CD4-positive, alpha-beta T cell treated with Interleukin-4 for 1 hour (primary cell): ENCODE data around the gene PBX1.

ENCODE experiments used
- DNase-seq, 2 donors: peaks; one replicate each; pipeline ENCODE4 v3.0.0-alpha.2; 2020 to 2022

PBX1 gene

DNA sequence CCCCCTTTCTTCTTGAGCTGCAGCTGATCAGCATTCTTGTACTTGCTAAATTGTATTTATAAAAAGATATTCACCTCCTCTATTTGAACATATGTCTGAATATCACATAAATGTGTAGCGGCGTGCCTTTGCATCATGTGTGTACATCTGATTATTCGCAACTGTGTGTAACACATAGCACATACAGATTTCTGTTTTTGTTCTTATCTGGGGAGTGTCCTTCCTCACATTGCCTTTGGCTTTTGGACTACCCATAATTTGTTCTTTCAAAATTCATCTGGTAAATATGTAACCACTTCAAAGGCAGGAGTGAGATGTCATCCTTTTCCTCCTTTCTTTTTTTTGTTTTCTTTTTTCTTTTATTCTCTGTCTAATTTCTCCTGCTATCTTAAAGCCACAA lies 113.6 kb downstream of the PBX1 start:
- DNase-seq, result no peak

DNA sequence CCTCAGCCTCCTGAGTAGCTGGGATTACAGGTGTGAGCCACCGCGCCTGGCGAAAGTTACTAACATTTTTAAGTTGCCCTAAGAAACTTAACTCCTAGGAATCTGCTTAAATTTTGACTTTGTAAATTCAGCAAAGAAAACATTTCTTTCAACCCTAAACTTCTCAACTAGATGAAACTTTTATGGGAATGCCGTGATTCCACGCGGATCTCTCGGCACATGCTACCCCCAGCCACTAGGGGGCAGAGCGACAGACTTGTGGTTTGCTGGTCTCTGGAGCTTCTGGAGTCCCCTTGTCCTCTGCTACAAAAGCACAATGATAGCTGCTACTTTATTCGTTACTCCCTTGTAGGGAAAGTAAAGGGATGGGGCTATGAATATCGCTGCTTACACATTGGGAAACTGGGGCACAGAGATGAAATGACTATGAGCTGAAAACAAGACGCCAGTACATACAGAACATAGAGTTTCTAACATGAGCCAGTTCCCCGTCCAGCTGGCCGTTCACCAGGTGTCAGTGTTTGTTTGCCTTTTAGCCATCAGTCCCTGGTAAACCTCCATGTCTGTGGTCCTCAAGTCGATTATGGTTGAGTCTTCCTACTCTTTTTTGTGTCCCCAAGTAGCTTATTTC lies 114.7 kb downstream of the PBX1 start:
- DNase-seq, result no peak

DNA sequence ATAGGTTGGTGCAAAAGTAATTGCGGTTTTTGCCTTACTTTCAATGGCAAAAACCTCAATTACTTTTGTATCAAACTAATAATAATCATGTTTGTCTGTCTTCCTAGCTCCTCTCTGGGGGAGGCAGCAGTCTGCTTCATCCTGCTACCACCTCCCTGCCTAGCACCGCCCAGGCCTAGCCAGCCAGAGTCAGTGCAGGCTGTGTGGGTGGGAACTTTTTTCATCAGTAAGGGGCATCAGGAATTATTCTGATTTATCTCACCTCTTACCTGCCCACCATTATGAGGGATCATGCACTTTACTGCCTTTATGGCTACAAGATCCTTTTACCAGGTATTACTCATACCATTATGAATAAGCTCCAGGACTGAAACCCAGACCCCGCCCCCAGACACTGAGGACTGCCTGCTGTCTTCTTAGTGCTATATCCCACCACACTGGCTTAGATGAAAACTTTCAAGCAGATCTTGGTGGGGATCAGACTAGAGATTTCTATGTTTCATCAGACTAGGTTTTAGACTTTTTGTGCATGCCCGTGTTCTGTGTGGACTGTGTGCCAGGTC lies 116.4 kb downstream of the PBX1 start:
- DNase-seq, result no peak

DNA sequence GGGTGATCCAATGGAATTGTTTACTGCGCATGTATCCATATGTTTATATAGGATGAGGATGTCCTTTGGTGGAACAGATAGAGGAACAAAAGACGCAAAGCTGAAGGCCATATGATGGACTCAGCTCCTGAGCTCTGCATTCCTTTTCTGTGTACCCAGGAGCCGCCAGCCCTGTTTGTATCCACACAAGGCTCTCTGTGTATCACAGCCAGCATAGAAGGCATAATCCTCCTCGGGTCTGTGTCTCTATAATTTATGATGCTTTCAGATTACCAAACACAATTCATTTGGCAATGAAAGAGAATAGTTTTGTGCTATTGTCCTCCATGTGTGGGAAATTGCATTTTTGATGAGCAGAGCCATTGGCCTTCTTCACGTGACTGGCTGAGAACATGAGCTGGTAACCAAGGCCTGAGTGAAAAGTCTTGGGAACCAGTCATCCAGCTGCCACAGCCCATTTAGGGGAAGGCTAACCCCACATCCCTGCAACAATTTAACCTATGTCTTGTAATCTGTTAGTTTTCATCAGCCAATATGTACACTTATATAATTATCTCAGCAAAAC lies 119.2 kb downstream of the PBX1 start:
- DNase-seq, result no peak

DNA sequence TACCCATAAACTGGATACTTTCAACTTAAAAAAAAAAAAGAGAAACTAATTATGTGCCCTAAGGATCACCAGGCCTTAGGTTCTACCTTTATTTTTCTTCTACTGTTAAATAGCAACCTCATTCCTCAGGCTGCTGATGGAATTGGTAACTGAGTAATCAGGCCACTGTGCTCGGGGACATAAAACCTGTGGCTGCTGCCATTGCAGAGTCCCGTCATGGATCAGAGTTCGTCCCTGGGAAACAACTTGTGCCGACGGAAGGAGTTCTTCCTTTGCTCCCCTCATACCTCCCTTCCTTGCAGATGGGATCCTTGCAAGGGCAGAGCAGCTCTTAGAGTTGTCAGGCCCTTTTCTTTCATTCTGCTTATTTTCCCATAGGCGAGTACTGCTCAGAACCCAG lies 123.6 kb downstream of the PBX1 start:
- no peak for DNase-seq

DNA sequence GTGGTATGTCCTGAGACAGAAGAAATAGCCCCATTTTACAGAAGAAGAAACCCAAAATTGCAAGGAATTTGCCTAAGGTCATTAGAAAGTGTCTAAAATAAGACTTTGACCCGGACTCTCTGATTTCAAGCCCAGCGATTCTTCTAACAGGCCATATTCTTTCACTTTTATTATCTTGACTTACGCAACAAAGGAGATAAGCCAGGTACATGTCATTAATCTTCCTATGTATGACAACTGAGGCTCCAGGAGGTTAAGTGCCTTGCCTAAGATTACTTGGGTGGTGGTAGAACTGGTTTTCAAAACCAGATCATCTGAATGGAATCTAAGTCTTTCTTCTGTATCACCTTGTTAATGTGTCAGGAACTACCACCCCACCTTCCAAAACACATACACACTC lies 124.3 kb downstream of the PBX1 start:
- DNase-seq, result no peak

DNA sequence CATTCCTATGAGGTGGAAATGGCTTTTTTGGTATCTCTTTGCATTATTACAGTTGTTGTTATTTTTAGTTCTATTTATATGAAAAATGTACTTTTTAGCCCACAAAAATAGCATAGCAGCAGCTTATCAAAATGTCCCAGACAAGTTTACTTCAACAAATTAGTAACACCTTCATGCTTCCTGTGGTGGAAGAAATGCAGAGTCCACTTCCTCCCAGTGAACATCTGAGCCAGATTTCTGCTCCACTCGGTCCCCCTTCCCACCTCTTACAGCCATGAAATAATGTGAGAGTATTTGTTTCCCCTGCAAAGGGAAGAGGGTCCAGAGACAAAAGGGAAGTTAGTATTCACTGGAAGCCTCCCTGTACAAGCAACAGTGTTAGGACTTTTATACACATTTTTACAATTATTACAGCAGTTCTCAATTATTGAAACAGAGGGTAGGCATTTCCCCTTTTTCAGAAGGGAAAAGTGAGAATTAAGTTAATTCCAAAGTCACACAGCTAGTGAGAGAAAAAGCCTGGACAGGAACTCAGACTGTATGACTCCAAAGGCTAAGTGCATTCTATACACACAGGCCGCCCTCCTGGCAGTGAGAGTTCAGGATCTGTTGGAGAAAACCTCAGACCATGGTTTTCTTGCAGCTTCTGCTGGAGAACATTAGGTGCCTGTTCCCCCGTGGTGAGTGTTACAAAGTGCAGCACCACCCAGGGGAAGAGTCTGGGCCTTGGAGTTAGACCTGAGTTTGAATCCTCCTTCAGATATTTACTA lies 126.5 kb downstream of the PBX1 start:
- DNase-seq, result no peak

DNA sequence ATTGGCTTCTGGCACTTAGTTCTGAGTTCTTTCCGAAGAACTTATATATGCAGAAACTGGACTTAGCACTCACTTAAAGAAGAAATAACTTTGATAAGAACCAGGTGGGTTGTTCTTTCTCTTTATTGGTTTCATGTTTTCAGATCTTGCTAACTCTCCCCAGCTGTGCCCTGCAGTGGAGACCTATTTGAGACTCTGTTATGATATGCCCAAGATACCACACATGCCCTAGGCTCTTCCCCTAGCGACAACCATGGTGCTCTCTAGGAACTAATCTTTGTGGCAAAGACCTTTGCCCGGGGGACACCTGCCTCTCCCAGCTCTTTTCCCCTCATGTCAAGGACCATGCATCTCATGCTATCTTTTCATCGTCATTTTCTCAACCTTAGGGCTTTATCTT lies 128.8 kb downstream of the PBX1 start:
- no peak for DNase-seq

DNA sequence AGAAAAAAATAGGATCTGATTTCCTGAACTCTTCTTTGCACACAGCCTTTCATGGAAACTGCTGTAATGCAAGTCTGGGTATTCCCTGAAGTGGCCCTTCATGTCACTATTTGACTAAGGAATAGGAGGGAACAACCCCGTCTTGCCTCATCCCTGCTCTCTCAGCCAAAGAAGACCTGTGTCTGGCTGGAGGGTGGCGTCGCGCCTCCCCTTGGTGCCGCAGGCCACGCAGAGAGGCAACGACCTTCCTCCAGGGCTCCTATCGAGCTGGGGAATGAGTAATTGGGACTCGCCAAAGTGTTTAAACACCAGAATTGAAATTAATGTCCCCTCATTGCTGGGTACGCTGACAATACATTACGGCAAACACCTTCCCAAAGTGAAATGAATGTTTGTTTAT lies 129.8 kb downstream of the PBX1 start:
- no peak for DNase-seq

DNA sequence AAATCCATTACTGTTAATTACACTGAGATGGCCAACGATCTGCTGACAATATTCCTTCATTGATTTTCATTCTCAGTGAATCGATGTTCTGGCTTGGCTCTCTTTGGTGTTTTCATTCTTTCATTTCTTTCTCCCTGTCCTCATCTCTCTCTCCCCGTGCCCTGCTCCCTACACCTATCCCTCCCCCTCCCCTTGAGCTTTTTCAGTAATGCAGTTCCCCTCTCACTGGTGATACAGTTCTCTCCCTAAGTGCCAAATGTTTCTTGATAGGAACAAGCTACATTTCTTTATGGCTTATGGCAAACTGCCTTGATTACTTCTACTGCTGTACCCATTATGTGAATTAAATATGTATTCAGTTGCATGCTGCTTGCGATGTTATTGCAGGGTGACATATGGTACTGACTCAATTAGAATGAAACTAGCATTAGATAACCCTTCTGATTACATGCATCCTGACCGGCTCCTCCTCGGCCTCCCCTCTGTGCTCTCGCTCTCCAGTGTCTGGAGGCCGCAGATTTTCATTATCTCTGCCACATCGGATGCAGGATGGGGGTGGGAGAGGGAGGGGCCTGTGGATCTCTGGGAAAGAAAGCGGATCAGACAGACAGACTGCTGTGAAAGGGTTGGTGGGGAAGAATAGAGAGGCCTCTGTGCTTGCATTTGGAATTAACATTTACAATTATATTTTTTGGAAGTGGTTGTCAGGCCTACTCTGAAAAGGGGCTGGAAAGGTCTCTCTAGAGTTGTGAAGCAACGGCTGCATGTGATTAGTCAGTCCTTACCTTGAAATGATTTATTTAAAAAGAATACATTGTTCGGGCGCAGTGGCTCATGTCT lies 130.9 kb downstream of the PBX1 start:
- DNase-seq, result no peak

DNA sequence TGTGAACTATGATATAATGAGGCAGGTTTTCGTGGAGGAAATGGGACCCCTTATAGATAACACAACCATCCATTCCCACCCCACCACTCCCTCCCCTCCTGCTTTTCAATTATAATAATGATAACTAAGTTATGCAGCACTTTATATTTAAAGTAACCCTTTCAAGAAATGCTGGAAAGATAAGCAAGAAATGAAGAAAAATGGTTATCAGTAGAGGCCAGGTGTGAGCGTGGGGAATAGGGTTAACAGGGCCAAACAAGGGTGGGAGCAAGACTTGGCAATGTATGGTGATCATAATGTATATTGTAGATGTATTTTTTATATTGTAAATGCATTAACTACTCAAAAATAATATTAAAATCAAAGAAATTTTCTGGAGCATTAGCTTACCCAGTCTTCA lies 133.4 kb downstream of the PBX1 start:
- no peak for DNase-seq

DNA sequence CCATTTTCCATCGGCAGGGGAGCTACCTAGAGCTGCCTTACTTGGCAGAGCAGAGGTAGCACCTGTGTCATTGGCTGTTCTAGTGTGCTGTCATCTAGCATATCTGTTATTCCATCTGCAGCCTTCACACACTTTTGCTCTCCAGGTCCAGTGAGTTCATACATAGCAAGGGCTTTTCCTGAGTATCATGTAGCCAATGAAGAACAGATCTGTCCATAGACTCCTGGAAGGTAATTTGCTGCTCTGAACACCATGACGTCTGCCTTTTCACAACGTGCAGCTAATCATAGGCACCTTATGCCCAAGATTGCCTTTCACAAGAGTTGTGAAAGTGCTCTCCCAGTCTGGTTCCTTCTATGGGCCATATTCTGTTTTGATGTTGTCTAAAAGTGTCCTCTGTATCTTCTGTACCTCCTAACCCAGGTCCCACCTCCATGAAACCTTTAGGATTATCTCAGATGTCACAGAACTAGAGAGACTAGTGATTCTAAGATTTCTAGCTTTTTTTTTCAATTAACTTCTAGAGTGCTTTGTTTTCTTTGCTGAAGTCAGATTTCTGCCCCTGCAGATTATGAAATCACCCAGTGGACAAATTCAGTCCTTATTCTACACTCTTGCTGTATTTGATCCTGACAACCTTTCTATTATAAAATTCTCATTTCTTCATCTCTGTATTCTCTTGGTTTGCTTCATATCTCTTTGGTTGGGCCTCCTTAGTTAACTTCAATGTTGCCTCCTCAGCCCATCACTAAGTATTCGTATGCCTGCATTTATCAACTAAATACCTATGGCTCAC lies 134.8 kb downstream of the PBX1 start:
- DNase-seq, result no peak

DNA sequence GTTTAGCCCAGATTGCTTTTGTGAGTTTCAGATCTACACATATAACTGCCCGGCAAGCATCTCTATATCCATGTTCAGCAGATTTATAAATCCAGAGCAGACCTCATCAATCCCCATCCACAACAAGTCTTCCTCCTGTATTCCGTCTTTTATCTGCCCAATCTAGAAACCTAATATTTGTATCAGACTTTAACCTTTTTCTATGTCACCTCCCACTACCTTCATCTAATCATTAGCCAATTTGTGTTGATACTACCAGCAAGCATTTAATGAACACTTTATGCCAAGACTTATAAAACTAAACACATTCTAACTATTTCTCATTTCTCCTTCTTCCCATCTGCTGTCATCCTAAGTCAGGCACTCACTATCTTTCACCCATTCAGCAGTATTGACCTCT lies 135.5 kb downstream of the PBX1 start:
- no peak for DNase-seq

DNA sequence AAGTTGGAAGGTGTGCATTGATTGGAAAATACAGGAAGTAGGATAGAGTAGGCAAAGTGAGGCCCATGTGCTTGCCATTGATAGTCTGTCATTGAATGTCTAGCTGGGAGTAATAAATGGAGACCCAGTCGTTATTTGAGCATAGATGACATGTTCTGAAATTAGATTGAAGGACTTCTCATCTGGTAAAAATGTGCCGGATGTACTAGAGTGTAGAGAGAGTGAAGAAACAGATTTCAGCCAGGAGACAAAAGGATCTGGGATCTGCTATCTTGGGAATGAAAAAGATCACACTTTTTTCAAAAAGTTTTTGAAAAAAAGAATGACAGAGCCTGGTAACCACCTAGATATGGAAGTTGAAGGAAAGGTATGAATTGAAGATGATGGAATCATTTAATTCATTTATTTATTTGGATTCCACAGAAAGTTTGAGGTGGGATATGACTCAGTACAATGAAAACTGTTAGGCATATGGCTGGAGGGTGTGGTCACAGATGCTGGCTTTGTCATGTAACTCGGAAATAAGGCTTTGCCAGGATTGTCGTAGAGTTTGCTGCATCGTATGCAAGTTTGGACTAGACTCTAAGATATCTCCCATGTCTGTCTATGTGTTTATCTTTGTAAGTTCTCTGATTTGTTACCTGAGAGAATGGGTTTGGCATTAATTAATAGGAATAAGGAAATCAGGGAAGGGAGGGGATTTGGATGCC lies 137.1 kb downstream of the PBX1 start:
- no peak for DNase-seq

DNA sequence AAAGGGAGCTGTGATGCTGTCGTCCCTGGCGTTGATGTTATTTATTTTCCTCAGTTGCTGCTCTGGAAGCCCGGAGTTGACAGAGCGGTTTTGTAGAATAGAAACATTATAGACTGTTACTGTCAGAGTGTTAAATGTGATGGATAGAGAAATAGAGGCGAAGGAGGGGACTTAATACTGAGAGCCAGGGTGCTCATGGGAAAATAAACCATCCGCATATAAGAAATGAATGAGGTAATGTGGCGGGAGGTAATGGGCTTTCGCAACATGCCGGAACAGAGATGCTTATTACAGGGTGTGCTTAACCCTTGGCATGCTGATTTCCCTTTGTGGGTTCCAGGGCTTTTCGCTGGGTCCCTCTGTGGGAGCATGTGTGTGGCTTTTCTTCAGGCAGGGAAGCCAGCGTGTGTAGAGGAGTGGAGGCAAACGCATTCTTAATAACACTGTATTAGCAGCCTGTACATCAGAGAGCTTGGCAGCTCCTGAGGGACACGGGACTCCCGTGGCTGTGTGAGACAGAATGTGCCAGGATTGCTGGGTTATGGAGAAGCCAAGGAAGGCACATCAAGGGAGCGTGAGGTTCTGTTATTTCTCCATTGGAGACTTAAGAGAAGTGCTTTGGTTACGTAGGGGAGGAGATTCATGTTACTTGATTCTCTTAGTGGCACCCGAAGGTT lies 141.0 kb downstream of the PBX1 start:
- no peak for DNase-seq

DNA sequence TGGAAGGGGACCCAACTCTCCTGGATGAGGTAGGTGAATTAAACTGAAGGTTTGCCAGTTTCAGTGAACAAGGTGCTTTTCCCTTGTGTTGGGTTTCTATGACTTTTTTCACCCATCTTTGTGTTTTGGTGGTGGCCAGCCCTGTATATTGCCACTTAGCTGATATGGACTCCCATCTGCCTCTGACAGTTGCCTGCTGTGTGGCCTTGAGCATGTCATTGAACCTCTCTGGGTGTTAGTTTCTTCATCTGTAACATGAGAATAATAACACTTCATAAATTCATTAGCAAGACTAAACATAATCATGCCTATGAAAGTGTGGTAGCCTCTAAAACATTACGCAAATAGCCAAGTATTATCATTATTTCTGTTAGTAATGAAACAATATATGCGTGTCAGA lies 141.7 kb downstream of the PBX1 start:
- DNase-seq, result no peak

DNA sequence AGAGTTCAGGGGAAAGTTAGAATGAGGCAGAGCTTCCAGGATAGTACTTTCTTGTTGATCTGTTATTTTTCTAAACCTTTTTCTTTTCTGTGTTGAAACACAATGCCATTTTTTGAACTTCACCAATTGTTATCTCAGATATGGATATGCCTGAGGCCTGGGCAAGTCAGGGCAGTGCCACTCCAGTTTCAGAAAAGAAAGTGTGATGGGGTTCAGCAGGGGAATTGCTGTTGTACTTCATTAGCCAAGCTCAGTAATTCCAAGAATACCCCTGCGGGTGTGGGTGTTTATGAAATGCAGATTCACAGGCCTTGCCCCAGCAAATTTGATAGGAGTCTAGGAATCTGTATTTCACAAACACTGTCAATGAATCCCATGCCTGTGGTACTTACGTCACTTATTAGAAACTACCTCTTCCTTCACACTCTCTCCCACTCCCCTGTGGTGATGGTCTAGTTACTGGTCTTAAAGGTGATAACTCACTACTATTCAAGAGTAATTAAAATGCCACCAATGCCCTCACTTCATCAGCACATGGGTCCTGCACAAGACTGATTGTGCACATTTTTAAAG lies 142.3 kb downstream of the PBX1 start:
- DNase-seq, result no peak

DNA sequence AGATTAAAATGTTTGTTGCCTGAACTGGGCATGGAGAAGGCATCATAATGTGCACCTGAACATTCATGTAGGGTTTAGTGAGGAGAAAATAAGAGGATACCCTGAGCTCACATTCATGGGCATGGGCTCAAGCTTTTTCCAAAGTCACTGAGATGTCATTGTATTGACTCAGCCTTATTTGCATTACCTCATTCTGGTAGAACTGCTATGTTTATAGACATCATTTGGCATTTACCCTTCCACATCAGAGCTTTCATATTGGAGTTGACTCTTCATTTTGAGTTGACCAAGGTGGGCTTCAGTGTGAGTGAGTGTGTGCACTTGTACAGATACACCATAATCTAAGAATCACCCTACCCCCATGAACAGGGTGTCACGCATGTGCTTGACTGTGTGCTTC lies 143.2 kb downstream of the PBX1 start:
- no peak for DNase-seq

DNA sequence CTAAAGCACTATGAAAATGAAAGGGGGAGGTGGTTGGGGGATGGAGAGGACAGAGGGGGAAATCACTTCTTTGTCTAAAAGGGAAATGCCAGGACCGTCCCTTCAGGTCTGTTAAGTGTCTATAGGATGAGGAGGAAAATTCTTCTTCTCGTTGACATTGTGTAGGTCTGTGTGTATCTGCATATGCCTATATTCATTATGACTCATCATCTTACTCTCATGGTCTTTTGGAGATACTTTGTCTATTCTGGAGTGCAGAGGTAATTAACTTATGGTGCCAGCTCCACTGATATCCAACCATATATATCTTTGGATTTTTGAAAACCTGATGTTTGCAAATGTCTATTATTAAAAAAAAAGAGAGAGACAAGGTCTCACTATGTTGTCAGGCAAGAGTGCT lies 143.7 kb downstream of the PBX1 start:
- no peak for DNase-seq

DNA sequence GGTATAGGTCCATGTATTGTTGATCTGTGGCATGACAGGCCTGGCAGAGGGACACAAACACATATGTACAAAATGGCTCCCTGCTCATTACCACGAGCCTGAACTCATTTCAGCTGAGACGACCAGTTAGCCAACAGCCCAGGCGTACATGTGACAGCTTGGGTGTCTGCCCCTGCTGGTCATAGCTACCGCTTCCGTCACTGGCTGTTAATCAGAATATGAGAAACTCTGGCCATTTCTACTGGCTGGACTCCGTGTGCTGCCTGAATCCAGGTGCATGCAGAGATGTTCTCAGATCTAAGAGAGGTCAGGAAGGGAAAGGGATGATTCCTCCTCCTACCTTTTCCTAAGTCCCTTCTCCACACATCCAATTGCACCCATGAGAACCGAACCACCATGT lies 144.5 kb downstream of the PBX1 start:
- DNase-seq, result no peak

DNA sequence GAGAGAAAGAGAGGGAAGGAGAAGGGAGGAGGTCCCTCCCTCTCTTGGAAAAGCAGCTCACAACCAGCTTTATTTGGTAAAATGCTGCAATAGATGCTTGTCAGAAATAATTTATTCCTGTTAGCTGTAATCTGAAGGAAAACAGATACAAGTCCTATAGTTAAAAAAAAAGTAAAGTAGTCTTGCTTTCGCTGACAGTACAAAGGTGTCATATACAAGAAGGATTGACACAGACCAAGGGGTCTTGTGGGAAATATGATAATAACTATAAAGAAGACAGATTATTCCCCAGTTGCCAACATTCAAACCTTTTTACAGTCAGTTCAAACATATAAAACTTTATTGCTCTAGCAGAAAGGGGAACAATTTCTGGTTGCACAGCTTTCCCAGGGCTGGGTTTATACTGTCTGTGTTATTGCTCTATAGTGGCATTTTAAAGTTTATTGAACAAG lies 145.0 kb downstream of the PBX1 start:
- DNase-seq, result no peak
